ENCODE measurements around the gene LRP8. TPM values are rescaled to one million over a fixed set of nuclear protein-coding genes. Genes with fewer than 3 reads are reported as not detected.

LRP8 gene
- polyA plus RNA-seq, 4 donors = 4.8 to 7.9 (median 6.8) TPM

DNA sequence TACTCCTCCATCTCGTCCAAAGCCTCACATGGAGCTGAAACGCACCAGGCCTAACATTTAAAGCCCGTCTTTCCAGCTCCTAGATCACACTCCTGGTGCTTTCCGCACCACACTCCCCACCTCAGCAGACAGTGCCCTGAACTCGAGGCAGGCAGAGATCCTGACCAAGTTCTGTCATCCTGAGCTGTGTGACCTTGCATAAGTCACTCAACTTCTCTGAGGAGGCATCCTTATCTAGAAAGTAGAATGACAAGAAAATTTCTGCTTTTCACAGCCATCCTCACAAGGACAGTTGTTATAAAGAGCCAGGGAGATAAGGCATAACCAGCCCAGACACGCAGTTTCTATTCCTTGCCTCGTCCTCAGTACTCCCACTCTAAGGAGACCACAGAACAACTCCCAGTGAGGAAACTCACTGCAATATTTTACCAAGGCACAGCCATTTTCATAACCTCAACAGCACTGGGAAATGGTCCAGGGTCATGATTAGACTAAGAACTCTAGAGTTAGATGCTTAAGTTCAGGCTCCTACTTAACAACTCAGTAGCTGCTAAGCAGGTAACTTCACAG lies 3.1 kb downstream of the LRP8 start:
- DNase-seq (ENCODE audit: low read depth in 4 of 4, low spot score in 3 of 4) = no peak

DNA sequence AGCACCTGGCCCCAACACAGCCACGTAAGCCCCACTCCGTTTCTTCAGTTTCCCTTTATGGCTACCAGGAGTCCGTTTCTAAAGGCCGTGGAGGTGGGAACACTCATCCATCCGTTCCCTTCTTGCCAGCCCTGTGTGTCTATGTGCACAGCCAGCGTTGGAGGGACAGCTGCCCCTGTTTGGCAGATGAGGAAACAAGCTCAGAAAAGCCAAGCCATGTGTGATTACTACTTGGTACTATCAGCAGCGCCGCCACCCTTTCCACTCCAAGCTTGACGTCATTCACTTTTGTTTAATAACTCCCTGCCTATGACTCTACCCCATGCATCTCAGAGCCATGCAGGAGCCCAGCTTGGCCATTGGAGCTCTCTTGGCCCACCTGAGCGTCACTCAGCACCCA lies 3.5 kb downstream of the LRP8 start:
- no peak for DNase-seq (ENCODE audit: low read depth in 4 of 4, low spot score in 3 of 4)

DNA sequence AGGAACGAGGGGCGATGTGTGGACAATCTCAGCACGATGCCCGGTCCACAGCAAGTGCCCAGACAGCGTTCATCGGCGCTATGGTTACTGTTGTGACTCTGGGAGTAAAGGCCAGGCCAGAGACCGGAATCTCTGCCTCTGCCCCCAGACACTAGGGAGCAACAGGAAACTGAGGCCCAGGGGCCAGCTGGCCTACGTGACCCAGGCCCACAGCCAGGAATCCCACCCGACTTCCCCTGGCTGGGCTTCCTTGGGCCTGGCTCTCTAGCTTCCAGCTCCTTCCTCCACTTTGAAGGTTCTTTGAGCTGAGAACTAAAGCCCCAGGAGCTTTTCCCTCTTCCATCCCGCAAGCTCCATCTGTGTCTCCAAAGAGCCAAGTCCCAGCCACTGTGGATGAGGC lies 4.6 kb downstream of the LRP8 start:
- no peak for DNase-seq (ENCODE audit: low read depth in 4 of 4, low spot score in 3 of 4)

DNA sequence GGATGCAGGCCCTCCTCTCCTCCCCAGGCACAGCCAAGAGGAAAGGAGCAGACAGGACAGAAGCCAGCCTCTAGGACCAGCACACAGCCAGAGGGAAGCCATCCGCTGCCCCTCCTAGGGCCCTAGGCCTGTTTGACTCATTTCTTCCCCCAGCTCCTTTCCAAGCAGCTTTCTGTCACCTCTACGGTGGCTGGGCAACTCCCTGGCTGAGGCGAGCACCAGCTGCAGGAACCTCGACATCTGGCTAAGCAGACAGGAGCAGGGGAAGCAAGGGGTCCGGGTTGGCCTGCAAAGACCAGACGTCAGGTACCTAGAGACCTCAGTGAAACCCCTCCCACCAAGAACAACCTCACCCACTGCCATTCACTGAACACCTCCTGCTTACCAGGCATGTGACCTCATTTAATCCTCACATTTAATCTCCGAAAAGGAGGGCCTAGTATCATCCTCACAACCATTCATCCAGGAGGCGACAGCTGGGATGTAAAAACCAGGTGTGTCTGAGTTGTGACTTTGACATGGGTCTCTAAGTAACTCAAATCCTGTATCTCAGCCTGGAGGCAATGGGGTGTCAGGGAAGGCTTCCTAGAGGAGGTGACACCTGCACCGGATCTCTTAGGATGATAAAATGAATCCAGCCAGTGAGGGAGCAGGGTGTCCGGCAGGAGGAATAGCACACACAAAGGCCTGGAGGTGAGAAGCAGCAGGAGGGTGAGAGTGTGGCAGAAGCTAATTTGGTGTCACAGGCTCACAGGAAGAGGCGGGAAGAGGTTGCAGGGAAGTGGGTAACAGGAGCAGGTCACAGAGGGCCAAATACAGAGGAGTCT lies 5.9 kb downstream of the LRP8 start:
- DNase-seq (ENCODE audit: low read depth in 4 of 4, low spot score in 3 of 4) = no peak

DNA sequence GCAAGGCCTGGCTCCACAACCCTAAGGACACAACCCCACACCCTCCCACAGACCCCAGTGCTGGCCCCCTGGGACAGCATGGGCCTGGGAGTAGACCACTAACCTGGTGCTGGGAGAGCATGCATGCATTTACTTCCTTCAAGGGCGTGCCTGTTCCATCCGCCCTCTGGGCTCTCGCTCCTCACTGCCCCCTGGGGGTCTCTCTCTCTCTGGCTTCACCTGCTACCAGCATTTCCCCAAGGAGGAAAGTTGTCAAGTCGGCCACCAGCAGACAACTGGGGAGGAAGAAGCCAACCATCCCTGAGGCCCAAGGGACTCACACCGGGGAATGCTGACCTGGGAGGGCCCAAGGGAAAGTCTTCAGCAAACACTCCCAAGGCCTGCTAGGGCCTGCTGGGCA lies 6.5 kb downstream of the LRP8 start:
- no peak for DNase-seq (ENCODE audit: low read depth in 4 of 4, low spot score in 3 of 4)

DNA sequence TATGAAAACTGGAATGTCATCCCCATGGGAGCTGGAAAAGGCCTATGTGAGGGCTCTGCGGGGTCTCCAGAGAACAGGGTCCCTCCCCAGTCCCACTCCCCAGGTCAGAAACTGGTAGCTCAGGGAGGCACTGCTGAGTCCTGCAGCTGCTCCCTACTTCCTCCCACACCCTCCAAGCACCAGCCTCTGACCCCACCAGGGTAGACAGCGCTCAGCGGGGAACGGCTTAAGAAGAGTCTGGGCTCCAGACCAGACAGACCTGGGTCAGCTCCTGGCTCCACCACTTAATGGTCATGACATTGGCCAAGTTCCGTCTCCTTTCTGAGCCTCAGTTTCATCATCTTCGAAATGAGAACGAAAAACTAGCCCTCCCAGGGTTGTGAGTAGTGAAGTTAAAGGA lies 7.2 kb downstream of the LRP8 start:
- DNase-seq (ENCODE audit: low read depth in 4 of 4, low spot score in 3 of 4) = no peak

DNA sequence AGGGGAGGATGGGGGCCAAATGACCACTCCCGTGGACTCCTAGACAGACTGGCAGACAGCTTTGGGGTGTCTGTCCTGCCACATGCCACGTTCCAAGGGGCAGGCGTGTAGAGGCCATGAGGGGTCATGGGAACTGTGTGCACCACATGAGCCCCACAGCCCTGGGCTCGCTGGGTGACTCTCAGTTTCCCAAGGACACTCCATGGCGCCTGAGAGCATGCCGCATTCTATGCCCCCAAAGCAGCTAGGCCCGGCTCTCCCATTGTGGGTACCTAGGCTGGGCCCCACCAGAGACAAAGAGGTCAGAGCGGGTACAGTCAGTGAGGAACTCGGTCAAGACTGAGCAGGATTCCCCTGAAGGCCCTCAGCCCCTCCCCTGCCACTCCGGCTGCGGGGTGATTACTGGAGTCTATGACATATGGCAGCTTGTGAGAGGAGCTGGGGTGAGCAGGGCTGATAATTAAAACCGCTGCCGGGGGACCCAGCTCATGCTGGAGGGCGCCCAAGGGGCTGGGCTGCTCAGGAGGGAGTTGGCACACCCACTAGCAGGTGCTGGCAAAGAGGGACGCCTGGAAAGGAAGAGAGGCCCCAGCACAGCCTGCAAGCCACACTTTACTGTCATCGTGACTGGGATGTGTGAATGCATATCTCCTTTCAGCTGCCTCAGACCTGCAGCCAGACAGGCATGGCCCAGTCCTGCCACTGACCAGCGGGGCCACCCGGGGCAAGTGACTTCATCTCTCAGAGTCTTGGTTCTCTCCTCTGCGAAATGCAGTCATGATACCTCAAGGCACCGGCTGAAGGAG lies 8.4 kb downstream of the LRP8 start:
- DNase-seq (ENCODE audit: low read depth in 4 of 4, low spot score in 3 of 4) = no peak

DNA sequence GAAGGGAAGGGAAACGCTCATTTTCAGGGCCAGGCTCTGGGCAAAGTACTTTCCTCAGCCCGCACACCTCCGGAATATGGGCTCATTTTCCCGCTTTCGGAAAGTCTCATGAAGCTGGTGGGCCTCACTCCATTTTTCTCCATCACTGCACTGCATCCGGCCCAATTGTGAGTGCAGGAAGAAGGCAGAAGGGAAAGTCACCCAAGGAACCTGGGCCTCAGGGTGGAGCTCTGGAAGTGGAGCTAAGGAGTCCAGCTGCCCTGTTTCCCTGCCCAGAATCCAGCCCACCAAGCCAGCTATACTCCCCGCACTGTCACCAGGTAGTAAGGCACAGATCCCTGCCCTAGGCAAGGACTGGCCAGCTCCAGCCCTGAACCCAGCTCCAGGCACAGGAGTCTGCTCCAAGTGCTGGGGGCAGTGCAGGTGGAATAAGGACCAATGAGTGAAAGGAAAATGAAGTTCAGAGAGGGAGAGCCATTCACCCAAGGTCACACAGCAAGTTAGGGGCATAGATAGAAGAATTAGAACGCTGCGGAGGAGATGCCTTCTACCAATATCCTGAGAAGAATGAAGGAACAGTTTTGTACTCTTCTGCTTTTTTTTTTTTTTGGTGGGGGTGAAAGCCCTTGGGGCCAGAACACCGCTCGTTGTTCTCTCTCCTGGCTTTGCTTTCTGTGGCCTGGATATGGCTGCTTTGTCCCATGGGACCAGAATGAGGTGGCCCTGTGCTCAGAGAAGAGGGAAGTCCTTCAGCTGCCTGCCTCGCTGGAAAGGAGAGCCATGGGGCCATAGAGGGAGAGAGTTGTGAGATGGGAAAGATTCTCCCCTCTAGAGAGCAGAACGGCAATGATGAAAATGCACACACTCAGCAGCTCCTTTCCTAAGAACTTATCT lies 10.0 kb downstream of the LRP8 start:
- DNase-seq (ENCODE audit: low read depth in 4 of 4, low spot score in 3 of 4) = no peak

DNA sequence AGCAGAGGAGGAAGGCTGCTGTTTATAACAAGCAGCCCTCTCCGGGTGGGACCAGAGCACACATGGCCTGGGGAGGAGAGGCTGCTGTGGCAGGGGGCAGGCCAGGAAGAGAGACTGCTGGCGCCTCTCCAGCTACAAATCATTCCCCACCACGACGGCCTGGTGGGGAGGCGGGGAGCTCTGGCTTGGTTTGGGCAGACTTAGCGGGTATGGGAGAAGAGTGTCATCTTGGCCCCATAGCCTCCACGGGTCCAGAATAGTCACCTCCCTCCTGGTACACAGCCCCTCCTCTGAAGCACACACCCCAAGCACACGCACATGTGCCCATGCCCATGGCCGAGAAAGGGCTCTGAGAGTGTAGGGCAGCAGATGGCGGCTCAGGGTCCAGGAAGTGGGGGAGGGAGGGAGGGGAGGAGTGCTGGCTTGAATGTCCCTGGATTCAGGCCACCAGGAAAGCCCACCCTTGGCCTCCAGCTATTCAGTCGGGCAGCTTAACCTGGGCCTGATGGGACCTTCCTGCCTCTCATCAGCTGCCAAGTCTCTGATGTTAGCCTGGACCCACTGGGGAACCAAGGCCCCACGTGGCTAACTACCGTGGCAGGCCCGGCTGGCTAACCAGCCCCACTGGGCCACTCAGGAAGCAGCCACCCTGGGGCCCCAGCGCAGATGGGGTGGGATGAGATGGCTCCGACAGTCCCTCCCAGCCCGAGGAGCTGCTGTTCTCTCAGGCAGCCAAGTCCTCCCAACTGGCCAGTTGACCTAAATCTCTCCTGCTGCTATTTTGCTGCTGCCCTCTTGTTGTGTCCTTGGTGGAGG lies 10.9 kb downstream of the LRP8 start:
- DNase-seq (ENCODE audit: low read depth in 4 of 4, low spot score in 3 of 4) = no peak

DNA sequence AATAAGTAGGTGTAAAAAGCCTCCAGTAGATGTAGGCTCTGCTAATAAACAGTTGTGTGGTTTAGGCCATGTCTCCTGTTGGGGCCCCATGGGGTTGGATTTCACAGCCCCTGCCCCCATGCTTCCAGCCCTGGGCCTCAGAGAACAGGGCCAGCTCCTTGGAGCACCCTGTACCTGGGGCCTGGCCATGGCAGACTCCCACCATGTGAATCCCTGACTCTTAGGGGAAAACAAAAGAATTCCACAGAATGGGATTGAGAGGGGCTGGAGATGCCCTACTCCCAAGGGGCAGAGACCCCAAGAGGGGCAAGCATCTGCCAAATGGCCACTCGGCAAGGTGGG lies 11.5 kb downstream of the LRP8 start:
- DNase-seq (ENCODE audit: low read depth in 4 of 4, low spot score in 3 of 4) = no peak

DNA sequence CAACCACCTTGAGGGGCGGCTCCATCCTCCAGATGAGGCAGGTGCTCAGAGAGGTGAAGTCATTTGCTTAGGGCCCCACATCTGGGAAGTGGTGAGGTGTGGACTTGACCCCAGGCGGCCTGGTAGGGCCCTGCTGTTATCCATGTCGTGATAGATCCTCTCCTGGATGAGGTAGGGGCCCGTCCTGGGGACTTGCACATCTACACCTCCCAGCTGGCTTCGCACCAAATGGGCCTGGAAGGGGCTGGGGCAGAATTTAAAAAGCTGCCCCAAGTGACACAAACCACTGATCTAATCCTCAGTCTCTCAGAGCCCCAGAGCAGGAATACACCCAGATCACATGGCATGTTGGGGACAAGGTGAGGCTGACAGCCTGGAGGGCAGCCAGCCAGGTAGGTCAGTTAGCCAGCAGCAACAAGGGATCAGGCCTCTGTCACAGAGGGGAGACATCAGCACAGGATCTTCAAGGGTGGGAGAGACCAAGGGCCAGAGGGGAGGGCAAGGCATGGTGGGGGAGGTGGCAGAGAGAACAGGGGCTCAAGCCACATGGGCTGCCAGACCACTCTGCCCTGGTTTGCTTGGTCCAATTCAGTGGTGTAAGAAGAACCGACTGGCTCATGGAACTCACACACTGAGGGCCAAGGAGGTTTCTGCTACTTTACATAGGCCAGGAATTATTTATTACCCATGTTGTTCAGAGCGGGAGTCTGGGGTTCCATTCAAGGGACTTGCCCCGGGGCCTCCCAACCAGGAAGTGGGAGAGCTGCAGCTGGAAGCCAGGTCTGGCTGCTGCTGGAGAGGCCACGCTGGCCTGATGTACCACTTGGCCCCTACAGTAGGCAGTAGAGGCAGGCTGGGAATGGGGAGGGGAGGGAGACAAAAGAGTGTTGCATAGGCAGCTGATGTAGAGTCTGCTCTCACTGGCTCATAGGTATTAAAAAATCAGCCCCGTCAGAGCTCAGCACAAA lies 12.1 kb downstream of the LRP8 start:
- no peak for DNase-seq (ENCODE audit: low read depth in 4 of 4, low spot score in 3 of 4)

DNA sequence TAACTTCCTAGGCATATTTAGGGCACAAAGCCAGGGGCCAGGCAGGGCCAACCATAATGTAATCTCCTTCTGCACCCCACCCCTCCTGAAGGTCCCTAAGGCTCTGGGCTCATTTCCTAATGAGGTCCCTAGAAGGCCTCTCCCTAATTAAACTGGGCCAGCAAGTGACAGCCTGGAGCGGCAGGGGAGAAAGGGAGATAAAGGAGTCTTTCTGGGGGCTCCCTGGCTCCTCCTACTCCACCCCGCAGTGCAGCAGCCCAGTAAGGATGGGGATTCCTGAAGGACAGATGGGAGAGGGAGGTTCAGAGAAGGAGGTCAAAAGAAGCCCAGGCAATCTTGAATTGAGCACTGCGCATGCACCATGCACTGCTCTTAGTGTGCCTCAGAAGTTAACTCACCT lies 12.8 kb downstream of the LRP8 start:
- no peak for DNase-seq (ENCODE audit: low read depth in 4 of 4, low spot score in 3 of 4)

DNA sequence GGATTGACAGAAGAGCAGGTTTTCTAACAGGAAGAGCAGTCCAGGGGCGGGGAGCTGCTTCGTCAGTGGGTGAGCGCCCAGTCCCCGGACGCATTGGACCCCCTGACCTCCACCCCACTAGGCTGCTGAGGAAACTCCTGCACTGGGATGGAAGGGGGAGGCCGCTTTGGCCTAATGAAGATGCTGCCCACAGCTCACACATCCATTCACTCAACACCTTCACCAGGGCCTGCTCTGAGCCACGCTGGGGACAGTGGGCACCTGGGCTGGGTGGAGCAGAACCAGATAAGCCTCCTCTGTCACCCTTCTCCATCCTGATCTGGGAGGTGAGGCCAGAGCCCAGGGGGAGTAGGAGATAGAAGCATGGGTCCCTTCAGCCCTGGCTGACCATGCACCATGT lies 13.3 kb downstream of the LRP8 start:
- DNase-seq (ENCODE audit: low read depth in 4 of 4, low spot score in 3 of 4) = no peak

DNA sequence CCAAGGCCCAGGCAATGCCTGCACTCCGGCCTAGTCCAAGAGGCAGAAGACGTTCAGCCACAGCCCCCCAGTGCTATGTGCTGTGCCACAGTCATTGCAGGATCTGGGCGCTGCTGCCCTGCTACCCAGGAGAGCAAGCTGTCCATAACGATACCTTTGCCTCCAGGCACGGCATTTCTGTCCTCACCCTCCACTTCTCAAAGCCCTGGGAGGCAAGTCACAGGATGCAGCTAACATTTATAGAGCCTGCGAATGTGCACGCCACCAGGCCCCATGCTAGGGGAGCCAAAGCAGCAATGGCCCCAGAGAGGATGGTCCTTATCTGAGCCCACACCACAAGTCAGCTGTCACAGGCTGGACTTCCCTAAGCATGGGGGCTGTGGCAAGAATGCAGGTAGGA lies 13.8 kb downstream of the LRP8 start:
- DNase-seq (ENCODE audit: low read depth in 4 of 4, low spot score in 3 of 4) = no peak

DNA sequence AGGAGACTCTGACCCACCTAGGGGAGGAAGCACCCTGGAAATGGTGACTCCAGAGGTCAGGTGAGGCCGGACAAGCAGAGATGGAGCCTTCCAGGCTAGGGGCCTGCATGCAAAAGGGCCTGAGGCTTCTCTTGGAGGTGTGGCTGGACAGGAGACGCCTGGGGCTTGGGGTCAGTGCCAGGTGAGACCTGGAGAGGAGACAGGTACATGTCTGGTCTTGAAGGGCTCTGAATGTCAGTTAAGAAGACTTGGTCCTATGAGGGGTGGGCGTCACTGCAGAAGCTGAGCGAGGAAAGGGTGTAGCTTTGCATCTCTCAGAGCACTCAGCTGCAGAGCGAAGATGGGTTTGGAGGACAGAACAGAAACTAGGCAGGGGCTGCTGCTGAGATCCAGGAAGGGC lies 14.3 kb downstream of the LRP8 start:
- no peak for DNase-seq (ENCODE audit: low read depth in 4 of 4, low spot score in 3 of 4)

DNA sequence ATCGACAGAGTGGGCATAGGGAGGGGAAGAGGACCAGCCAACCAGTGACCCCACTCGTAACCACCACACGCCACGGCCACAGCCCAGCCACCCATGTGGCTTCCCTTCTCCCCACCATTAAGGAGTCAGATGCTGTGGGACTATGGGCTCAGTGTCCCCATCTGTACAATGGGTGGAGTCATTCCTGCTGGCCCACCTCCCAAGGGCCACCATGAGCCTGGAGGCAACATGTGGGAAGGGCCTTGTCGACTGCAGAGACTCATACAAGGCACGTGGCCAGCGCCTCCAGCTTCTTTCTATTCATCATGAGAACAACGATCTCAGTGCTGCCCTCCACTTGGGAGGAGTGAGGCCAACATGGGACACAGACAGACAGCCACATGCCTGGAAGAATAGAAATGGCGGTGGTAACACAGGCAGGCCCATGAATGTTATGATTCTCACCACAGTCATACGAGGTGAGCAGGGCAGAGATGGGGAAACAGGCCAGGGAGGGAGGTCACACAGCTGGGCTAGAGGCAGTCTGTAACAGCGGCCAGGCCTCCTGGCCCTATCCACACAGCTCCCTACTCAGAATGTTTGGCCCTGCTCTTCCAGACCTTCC lies 16.1 kb downstream of the LRP8 start:
- DNase-seq (ENCODE audit: low read depth in 4 of 4, low spot score in 3 of 4) = no peak

DNA sequence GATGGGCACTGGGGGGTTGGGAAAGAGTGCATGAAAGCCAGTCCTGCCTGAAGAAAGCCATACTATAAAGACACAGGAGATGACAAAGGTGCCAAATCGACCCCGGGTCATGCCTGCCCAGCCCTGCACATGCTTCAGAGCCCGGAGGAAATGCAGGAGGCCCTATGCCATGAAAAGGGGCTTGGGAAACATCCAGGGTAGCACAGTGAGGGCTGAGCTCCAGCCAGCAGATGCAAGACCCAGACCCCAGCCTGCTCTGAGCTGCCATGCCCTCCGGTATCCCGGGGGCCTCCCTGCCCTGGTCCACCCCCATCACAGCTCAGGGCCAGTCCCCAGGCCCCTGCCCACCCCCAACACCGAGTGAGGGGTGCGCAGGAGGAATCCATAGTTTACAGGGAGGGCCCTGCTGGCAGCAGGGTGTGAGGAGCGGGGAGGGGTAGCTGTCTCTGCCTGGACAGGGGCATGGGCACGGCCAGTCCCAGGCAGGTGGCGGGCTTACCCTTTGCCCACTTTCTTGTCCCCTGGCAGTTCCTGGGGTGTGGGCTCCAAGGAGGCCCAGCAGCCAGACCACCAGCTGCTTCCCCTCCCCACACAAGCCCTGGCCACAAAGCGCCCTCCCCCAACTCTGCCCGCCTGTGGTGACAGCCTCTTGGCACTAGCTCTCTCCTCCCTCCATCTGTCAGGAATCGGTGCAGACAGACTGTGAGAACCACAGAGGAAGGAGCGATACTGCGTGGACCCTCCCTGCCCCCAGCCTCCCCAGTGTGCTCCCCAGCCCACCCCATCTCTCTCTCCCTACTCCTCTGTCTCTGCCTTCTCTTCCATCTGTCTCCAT lies 16.8 kb downstream of the LRP8 start:
- no peak for DNase-seq (ENCODE audit: low read depth in 4 of 4, low spot score in 3 of 4)

DNA sequence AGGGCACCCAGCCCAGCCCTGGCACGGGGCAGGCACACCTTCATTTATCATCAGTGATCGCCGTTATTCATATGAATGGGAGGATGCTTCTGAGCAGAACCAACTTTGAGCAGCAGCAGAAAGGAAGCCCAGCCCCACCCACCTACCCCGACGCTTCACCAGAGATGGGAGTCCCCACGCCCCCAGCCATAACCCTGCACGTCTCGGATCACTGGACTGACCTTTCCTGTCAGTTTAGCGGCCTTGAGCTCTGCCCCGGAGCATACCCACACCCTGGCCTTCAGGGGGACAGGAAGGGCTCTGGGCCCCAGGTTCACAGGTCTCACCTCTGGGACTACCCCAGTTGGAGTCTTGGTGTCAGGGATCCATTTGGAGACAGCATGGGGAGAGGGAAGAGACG lies 18.1 kb downstream of the LRP8 start:
- no peak for DNase-seq (ENCODE audit: low read depth in 4 of 4, low spot score in 3 of 4)

Measured in left renal pelvis (tissue), 4 donors.